Gastroesophageal sphincter (tissue), 4 donors: Measurements from ENCODE around the gene INSL3. TPM values are rescaled to one million over a fixed set of nuclear protein-coding genes. Genes with fewer than 3 reads are reported as not detected.
"Not testable (repeated sequence)": the region's sequence is repeated elsewhere in the genome, so short reads cannot be mapped to it uniquely, and the experiment has no call there.

Experiments used
- ATAC-seq: fragments of 150-250 bp; one replicate; pipeline ENCODE4 v1.9.1; 2016; ENCODE audit warnings: mild to moderate bottlenecking, moderate library complexity
- H3K27ac ChIP-seq, 4 donors: fragments of 200-600 bp; sonication (generic) in 3 of 4; 1 replicate in 3 of 4; 2 replicates in 1 of 4; pipeline ENCODE4 v1.5.1; 2016 to 2019
- H3K27me3 ChIP-seq: fragments of 200-600 bp; sonication (generic); one replicate; pipeline ENCODE4 v1.5.1; 2019
- H3K36me3 ChIP-seq, 2 donors: fragments of 200-600 bp; sonication (generic); one replicate each; pipeline ENCODE4 v1.5.1; 2019; ENCODE audit warnings: control low read depth in 1 of 2
- H3K4me1 ChIP-seq, 3 donors: fragments of 200-600 bp; sonication (generic); 1 replicate in 2 of 3; 2 replicates in 1 of 3; pipeline ENCODE4 v1.5.1; 2016 to 2019; ENCODE audit warnings: control low read depth in 2 of 3
- H3K4me3 ChIP-seq, 2 donors: fragments of 200-600 bp; sonication (generic); one replicate each; pipeline ENCODE4 v1.5.1; 2019; ENCODE audit warnings: mild to moderate bottlenecking in 1 of 2, moderate library complexity in 1 of 2
- H3K9me3 ChIP-seq, 3 donors: fragments of 200-600 bp; sonication (generic); one replicate each; pipeline ENCODE4 v1.5.1; 2017 to 2019; ENCODE audit warnings: control low read depth in 2 of 3
- EP300 ChIP-seq: sonication (generic); formaldehyde crosslinking; IDR thresholded peaks from one replicate; pipeline ENCODE4 v1.6.1; 2017; ENCODE audit warnings: antibody characterized with exemption, mild to moderate bottlenecking
- POLR2A ChIP-seq, 2 donors: fragments of 450-650 bp; IDR thresholded peaks; one replicate each; pipeline ENCODE4 v1.6.1; 2017; ENCODE audit warnings: antibody characterized with exemption in 2 of 2, mild to moderate bottlenecking in 2 of 2, moderate library complexity in 1 of 2
- POLR2AphosphoS5 ChIP-seq: sonication (generic); formaldehyde crosslinking; IDR thresholded peaks from one replicate; pipeline ENCODE4 v1.6.1; 2017; ENCODE audit warnings: antibody characterized with exemption
- WGBS, 2 donors: methylation state at CpG; one replicate each; pipeline ENCODE4 v1.1.5; 2018; ENCODE audit warnings: low coverage in 1 of 2; 5-methylcytosine and 5-hydroxymethylcytosine counted together
- total RNA-seq, 4 donors: library from RNA; depleted of rRNA; stranded (reverse); fragments of >200 nt; gene quantifications; one replicate each; pipeline ENCODE4 v1.1.0, GENCODE V29; 2016
- TF ChIP-seq, protein P1 (sequence below), 4 experiments: fragments of 200-600 bp in 2 of 4; fragments of 450-650 bp in 2 of 4; sonication (generic) in 1 of 4; IDR thresholded peaks; one replicate each; pipeline ENCODE4 v1.5.1; 2017 to 2019; ENCODE audit warnings: antibody characterized with exemption in 4 of 4, mild to moderate bottlenecking in 2 of 4, moderate library complexity in 2 of 4

Gene INSL3
- total RNA-seq, 4 donors from 2014 or later = not detected

DNA sequence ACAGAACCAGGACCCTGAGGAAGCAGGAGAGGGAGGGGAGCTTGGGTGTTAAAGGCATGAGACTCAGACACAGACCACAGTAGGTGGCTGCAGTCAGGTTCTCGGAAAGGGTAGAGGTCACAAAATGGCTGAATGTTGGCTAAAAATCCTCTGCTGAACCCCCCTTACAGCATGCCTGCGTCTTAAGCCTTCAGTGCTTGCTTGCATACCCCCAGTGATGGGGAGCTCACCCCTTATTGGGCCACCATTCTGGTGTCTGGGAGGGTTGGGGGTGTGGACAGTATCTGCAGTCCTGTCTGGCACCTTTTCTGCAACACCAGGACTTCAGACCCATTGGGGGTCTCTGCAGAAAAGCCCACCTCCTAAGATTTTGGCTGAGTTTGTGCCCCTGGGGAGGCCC is 40.5 kb downstream of the INSL3 start:
- Histone ChIP-seq H3K27ac (no peak overlapping the region), H3K4me1 (peaks cover 0 to 22% (median 0%) of the 10 kb centered on the region in 3 donors), H3K27me3 (peaks cover 88% of the 10 kb centered on the region), H3K9me3 (no peaks in the 10 kb centered on the region), H3K36me3 (no peaks in the 10 kb centered on the region), H3K4me3 (no peak overlapping the region)
- 100% methylated on average over 1 of the region's 2 CpGs; no CpG with 5 or more reads in 1 of the 2 donors for WGBS, 2 donors
- TF ChIP-seq, protein P1, sequence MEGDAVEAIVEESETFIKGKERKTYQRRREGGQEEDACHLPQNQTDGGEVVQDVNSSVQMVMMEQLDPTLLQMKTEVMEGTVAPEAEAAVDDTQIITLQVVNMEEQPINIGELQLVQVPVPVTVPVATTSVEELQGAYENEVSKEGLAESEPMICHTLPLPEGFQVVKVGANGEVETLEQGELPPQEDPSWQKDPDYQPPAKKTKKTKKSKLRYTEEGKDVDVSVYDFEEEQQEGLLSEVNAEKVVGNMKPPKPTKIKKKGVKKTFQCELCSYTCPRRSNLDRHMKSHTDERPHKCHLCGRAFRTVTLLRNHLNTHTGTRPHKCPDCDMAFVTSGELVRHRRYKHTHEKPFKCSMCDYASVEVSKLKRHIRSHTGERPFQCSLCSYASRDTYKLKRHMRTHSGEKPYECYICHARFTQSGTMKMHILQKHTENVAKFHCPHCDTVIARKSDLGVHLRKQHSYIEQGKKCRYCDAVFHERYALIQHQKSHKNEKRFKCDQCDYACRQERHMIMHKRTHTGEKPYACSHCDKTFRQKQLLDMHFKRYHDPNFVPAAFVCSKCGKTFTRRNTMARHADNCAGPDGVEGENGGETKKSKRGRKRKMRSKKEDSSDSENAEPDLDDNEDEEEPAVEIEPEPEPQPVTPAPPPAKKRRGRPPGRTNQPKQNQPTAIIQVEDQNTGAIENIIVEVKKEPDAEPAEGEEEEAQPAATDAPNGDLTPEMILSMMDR (IDR thresholded peaks at IDR 0.05) = no peak
- no peak for TF ChIP-seq POLR2A (IDR thresholded peaks at IDR 0.05)
- TF ChIP-seq EP300 = no peak
- no peak for TF ChIP-seq POLR2AphosphoS5
- no peak for ATAC-seq

DNA sequence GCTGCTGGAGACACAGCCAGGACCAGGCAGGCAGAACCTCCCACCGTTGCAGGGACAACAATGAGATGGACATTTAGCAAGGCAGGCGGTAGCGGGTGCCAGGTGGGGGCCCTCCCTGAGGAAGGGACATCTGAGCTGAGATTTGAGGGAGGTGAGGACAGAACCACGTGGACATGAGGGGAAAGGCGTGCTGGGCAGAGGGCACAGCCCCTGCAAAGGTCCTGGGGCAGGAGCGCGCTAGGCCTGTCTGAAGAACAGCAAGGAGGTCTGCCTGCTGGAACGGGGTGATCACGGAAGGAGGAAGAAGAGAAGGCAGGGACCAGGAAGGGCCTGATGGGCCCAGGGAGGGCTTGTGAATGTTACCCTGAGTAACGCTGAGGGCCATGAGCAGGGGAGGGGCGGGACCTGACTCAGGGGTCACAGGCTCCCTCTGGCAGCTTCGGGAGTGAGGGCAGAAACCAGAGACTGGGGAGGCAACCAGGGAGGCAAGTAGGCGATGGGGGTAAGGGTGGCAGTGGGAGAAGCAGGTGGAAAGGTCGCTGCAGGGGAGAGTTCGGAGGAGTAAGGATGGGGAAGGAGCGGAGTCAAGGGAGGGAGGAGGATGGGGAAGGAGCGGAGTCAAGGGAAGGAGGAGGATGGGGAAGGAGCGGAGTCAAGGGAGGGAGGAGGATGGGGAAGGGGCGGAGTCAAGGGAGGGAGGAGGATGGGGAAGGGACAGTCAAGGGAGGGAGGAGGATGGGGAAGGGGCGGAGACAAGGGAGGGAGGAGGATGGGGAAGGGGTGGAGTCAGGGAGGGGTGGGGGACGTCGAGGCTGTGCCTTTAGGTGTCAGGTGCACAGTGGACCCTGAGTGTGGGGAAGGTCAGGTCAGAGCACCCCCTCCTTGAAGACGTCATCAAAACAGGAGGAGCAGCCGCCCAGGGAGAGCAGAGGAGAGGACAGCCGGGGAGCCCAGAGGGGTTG is 42.1 kb downstream of the INSL3 start:
- no peak for ATAC-seq
- Histone ChIP-seq H3K9me3 (no peaks in the 10 kb centered on the region), H3K36me3 (no peaks in the 10 kb centered on the region), H3K4me3 (peak overlapping the region in 1 of 2 donors; percentile 23), H3K27me3 (peaks cover 89% of the 10 kb centered on the region), H3K27ac (no peak overlapping the region), H3K4me1 (peaks cover 0 to 19% (median 0%) of the 10 kb centered on the region in 3 donors)
- no peak for TF ChIP-seq POLR2A (IDR thresholded peaks at IDR 0.05)
- TF ChIP-seq EP300 = no peak
- TF ChIP-seq POLR2AphosphoS5 = no peak
- TF ChIP-seq, protein P1 (IDR thresholded peaks at IDR 0.05) = no peak
- 12 to 13% methylated on average over 12 to 22 of the region's 25 CpGs for WGBS, 2 donors

DNA sequence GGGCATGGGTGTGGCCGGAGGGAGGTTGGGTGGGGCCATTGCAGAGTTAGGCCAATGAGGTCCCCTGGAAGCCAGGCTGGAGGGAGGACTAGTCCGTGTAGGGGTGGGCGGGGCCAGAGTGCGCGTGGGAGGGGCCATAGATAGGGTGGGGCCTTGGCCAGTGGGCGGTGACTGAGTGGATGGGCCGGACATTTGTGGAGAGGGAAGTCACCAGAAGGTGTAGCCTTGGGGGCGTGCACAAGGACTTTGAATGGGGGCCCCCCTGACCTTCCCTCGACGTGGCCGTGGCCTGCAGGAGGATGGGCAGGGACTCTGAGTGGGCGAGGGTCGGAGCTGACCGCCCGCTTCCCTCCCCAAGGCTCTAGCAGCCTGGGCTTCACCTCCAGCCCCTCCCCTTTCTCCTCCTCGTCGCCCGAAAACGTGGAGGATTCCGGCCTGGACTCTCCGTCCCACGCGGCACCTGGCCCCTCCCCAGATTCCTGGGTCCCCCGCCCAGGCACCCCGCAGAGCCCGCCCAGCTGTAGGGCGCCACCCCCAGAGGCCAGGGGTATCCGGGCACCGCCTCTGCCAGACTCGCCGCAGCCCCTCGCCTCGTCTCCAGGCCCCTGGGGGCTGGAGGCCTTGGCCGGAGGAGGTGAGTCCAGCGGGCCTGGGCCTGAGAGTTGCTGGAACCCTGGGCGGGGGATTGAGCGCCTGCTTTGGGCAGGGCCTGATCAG is 42.9 kb downstream of the INSL3 start:
- peak; percentile 38 for ATAC-seq
- Histone ChIP-seq H3K4me3 (peak overlapping the region in 1 of 2 donors; percentile 23), H3K27ac (no peak overlapping the region), H3K36me3 (no peaks in the 10 kb centered on the region), H3K9me3 (no peaks in the 10 kb centered on the region), H3K27me3 (peaks cover 85% of the 10 kb centered on the region), H3K4me1 (peaks cover 0 to 16% (median 0%) of the 10 kb centered on the region in 3 donors)
- WGBS, 2 donors = 19% methylated on average over 9 of the region's 37 CpGs; no CpG with 5 or more reads in 1 of the 2 donors
- TF ChIP-seq EP300 (no peak), POLR2A (IDR thresholded peaks at IDR 0.05) (no peak), POLR2AphosphoS5 (no peak)
- TF ChIP-seq, protein P1 (IDR thresholded peaks at IDR 0.05) = no peak

DNA sequence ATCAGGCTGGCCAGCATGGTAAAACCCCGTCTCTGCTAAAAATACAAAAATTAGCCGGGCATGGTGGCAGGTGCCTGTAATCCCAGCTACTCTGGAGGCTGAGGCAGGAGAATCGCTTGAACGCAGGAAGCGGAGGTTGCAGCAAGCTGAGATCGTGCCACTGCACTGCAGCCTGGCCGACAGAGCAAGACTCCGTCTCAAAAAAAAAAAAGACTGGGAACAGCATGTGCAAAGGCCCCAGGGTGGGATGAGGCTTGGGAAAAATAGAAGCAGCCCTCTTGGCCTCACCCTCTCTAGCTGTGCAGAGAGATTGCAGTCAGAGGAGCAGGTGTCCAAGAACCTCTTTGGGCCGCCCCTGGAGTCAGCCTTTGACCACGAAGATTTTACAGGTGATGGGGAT is 43.5 kb downstream of the INSL3 start:
- H3K4me1 ChIP-seq = peaks cover 0 to 16% (median 0%) of the 10 kb centered on the region in 3 donors
- 75 to 100% methylated on average over 1 to 2 of the region's 10 CpGs for WGBS, 2 donors
- H3K27ac ChIP-seq, ATAC-seq, H3K4me3 ChIP-seq, H3K36me3 ChIP-seq, H3K9me3 ChIP-seq: not testable (repeated sequence)
- H3K27me3 ChIP-seq = peaks cover 82% of the 10 kb centered on the region

DNA sequence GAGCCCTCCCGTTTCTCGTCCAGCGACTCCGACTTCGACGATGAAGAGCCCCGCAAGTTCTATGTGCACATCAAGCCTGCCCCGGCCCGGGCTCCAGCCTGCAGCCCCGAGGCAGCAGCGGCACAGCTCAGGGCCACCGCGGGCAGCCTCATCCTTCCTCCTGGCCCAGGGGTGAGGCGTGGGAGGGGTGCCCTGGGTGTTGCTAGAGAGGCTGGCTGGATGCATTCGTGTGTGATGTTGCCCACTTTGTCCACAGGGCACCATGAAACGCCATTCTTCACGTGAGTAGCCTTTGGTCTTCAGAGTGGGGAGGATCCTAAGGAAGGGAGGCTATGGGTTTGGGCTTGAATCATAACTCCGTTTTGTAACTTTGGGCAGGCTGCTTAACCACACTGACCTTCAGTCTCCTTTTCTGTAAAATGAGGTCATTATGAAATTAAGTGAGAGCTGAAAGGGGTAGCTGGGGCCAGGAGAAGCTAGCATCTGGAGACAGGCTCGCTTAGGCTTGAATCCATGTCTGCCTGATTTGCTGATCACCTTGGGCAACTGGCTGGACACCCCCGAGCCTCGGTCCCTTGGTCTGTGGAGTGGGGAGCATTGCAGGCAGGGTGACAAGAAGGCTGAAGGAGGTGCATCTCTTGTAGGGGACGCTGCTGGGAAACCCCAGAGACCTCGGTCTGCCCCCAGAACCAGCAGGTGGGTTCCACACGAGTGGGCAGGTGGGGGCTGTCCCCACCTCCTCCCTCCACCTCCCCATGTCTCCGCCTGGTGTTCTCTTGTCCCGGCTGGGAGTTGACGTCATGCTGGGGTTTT is 45.1 kb downstream of the INSL3 start:
- 56 to 61% methylated on average over 4 to 16 of the region's 27 CpGs for WGBS, 2 donors
- TF ChIP-seq EP300 = no peak
- no peak for TF ChIP-seq POLR2A (IDR thresholded peaks at IDR 0.05)

More for the DNA sequence above, 45.1 kb downstream of the INSL3 start:
- Histone ChIP-seq H3K4me3 (no peak overlapping the region), H3K4me1 (peaks cover 0 to 16% (median 0%) of the 10 kb centered on the region in 3 donors), H3K27ac (no peak overlapping the region), H3K9me3 (no peaks in the 10 kb centered on the region), H3K36me3 (no peaks in the 10 kb centered on the region), H3K27me3 (peaks cover 66% of the 10 kb centered on the region)
- no peak for ATAC-seq
